Stimulated activated CD8-positive, alpha-beta memory T cell treated with anti-CD3 and anti-CD28 coated beads, Interleukin-12 subunit alpha, Interleukin-12 subunit beta, amount 100 ng/mL, for 24 hours (primary cell): Measurements from ENCODE around the gene HTR7.
"Not testable (repeated sequence)": the region's sequence is repeated elsewhere in the genome, so short reads cannot be mapped to it uniquely, and the experiment has no call there.

ENCODE experiments used
- DNase-seq: peaks from one replicate; pipeline ENCODE4 v3.0.0-alpha.2; 2020; ENCODE audit errors: extremely low read depth

Gene HTR7

GRCh38 chr10:90857635-90858460 lies at the start of gene HTR7:
Gene HTR7, minus strand, starts transcription at chr10:90858039. Its CDS starts 368 bp downstream, at chr10:90857671.
- no peak for DNase-seq

DNA sequence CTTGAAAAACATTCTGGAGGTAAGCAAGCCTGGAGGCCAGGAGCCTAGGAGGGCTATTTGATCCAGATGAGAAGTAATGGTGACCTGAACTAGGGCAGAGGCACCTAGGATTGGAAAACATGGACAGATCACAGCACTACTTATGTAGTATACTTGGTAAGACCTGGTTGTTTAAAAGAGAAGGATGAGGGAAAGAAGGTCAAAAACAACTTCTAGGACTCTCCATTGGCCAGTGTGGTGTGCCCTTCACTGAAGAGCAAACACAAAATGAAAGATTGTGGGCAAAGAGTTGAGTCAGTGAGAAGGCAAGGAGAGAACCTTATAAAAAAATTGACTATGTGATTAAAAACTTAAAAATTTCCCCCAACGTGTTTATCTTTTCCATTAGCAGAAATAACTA lies 48.8 kb upstream of the HTR7 start:
- DNase-seq, result no peak

DNA sequence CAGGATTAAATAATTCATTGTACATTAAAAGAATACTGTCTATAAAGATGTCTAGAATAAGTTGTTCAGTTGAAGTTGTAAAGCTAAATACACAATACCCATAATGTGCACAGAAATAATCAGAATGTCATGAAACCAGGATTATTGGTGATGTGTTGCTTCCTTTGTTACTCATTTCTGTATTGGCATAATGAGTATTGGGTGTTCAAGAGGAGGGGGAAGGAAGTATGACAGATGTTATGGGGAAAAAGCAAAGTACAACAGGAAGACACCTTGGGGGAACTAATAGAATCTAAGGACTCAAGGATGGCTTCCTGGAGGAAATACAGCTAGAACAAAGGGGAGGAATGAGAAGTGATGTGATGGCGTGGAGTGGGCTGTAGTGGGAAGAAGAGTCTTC lies 48.1 kb upstream of the HTR7 start:
- DNase-seq, result no peak

DNA sequence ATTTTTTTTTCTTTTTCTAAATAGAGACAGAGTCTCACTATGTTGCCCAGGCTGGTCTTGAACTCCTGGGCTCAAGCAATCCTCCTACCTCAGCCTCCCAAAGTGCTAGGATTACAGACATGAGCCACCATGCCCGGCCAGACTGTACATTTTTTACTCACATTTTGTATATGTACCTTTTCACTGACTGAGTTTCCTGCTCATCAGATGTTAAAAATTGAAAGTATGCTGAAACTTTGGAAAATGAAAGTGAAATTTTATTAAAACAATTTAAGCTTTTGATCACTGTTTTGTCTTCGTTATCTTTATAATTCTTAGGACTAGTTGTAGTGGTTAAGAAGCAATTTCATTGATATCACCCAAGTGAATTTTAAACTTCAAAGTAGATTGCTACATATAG lies 39.1 kb upstream of the HTR7 start:
- not testable (repeated sequence) for DNase-seq

GRCh38 chr10:90893190-90893589 lies 35.4 kb upstream of the HTR7 start:
- no peak for DNase-seq

- no peak for DNase-seq
Measured at GRCh38 chr10:90890347-90890746, 32.5 kb upstream of the HTR7 start.

- DNase-seq, result no peak
Measured at GRCh38 chr10:90889636-90890035, 31.8 kb upstream of the HTR7 start.

DNA sequence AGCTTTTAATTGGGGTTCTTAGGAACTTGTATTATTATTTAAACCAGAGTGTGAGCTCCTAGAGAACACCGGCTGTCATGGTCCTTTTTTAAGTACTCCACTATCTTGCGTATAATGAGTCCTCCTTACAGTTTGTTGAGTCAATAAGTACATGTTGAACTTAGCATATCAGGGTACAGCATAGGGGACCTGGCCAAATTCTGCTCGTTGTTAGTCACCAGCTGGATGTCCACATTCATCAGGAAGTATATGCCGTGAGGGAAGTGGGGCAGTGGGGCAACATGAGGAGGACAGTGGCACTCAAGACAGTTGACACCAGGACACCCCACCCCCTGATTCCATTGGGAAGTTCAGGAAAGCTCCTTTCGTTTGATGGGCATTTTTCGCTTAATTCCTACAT lies 30.5 kb upstream of the HTR7 start:
- no peak for DNase-seq

DNA sequence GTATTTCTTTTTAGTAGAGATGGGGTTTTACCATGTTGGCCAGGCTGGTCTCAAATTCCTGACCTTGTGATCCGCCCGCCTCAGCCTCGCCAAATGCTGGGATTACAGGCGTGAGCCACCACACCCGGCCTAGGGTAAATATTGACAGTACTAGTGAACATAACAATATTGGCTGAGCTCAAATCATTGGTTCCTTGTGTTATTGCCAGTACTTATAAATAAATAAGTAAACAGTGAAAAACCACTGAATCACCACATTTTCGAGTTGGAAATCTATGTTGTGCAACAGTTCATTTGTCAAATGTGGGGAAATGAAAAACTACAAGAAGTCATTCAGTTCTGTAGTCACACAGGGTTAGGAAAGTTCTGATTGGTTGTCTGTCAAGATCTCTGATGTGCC lies 29.7 kb upstream of the HTR7 start:
- no peak for DNase-seq

DNA sequence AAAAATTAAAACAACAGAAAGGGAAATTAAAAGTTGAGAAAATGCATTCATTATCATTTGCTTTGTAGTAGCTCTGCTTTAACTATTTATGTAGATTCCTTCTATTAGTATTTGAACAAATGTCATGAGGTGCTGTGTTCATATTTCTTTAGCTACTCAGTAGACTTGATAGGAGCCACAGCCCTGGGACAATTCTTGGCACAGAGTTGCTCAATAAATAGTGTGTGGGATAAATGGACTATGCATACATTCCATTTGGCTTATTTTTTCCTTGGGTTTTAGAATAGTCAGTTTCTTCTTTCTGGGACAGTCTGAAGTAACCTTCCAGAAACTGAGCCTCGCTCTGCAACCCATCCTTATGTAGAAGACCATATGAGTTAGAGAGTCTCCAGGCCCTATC lies 27.3 kb upstream of the HTR7 start:
- DNase-seq, result no peak

DNA sequence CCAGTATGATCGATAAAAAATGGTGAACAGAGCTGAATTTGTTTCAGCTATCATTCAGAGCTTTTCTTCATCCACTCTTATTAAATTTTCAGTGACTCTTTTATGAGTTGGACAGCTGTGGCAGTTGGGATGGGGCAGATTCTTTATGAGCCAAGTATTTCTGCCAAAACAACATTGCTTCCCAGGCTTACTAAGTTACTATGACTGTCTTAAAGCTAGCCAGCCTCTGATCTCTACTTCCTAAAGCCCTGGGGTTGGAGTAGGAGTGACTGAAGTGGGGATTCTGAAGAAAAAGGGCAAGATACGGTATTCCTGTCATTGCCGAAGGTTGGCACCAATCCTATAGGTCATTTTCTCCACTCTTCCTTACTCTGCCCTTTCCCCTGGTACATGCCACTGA lies 26.6 kb upstream of the HTR7 start:
- no peak for DNase-seq

DNA sequence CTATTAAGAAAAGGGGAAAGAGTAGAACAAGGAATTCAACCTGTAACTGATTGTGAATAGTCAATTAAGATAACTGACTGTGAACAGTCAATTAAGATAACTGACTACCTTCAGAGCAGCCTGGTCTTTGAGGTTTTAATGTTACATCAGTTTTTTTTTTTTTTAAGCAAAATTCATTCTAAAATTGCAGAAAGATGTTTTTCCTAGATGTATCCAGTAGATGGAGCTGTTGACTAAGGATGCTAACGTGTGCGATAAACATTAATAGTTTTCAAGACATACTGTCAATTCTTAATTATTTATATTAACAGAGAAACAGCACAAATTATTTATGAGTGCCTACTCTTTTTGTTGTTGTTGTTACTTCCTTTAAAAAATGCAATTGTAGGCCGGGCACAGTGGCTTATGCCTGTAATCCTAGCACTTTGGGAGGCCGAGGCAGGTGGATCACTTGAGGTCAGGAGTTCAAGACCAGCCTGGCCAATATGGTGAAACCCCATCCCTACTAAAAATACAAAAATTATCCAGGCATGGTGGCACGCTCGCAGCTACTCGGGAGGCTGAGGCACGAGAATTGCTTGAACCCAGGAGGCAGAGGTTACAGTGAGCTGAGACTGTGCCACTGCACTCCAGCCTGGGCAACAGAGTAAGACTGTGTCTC lies 22.4 kb upstream of the HTR7 start:
- DNase-seq, result not testable (repeated sequence)

DNA sequence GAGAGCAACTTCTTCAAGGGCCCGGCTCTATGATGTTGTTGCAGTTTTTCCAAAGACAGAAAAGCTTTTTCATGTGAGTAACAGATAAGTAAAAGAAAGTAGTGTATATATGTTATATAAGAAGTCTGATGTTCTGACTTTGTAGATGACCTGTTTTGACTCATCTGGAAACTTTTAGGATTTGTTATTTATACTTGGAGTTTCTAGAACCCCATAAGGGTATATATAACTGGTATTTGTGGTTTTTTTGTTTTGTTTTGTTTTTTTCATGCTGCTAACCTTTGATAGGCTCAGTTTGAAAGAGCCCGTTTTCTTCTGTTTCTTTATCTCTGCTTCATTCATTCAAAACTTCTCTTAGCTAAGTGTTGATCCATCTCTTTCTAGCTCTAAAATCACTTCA lies 21.2 kb upstream of the HTR7 start:
- no peak for DNase-seq

DNA sequence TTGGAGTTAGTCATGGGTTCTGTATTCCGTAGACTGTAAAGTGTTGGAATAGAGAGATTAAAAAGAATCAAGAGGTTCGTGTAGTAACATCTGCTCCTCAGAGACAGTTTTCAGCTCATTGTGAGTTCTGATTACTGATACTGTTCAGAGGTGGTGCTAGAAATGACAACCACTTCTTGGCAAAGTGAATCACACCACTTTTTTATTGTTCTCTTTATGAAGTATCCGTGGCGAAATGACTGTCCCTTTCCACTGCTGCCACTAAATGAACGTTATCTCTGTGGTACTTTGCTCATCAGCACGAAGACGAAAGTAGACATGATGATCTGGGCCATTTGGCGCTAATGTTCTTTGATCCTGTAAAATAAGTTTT lies 14.8 kb upstream of the HTR7 start:
- no peak for DNase-seq

- DNase-seq, result peak; percentile 56
Measured at GRCh38 chr10:90871766-90872647, 14.2 kb upstream of the HTR7 start, which contains the start of gene RPP30. Gene RPP30, plus strand, starts transcription at chr10:90871974. Its CDS starts 13 bp downstream, at chr10:90871987.

DNA sequence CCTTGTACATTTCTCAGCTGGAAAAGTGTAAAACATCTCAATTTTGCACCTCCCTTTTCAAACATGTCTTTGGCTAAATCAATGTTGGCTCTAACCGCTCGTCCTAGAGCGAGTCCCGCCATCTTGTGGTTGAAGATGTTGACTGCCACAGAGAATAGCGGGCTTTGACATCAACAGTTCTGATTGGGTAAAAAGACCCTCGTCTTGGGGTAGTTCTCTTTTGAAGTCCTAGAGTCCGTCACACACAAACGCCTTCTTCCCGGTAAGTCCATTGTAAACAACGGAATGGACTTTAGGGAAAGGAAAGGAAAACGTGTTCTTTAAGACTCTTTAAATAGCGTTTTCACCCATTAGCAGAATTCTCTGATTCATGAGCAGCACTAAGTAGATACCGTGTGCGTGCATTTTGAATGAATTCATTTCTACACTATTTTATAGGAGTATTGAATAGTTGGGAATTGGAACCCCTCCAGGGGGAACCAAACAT lies 13.5 kb upstream of the HTR7 start:
- no peak for DNase-seq

- DNase-seq, result no peak
Measured at GRCh38 chr10:90866050-90866598, 8.3 kb upstream of the HTR7 start.

GRCh38 chr10:90865401-90865800 lies 7.6 kb upstream of the HTR7 start:
- no peak for DNase-seq

- no peak for DNase-seq
Measured at GRCh38 chr10:90862908-90863514, 5.2 kb upstream of the HTR7 start.

DNA sequence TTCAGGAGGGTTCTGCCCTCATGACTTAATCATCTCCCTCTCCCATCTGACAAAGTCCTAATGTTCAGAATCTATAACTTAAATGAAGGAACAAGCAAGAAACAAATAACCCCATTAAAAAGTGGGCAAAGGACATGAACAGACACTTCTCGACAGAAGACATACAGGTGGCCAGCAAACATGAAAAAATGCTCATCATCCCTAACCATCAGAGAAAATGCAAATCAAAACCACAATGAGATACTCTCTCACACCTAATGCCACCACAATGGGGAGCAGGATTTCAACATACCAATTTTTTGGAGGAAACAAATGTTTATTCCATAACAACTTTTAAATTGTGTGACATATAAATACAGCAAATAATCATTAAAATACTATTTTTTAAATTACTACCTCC lies 3.0 kb upstream of the HTR7 start:
- no peak for DNase-seq

DNA sequence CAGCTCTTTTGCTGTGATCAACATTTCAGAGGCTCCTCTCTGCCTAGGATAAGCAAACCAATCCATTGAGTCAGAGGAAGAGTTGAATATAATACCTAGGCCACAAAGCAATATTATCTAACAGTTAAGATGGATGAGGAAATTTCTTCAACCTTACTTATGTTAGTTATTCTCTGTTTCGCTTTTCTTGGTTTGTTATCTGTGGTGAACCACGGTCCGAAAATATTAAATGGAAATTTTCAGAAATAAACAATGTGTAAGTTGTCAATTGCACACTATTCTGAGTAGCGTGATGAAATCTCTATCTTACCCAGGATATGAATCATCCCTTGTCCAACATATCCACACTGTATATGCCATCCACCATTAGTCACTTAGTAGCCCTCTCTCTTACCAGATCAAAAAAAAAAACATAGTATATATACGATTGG lies 1.5 kb upstream of the HTR7 start:
- DNase-seq, result no peak
